ENCODE results near the gene SORL1.

DNA sequence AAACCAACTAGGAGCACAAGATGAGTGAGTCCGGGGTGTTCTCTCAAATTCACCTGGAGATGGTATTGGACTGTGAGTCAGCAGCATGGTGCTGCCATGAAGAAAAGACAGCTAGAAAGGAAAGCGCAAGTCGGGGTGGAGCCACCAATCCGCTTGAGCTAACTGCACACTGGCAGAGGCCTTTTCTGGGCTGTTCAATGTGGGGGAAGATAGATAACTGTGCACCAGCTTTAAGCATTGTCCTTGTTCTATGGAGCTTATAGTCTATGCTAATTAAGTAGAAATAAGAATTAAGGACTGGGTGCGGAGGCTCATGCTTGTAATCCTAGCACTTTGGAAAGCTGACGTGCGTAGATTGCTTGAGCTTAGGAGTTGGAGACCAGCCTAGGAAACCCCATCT, 22.6 kb downstream of the SORL1 start:
- TF ChIP-seq CTCF (conservative IDR thresholded peaks at IDR 0.05 in 1 of 2, IDR thresholded peaks at IDR 0.05 in 1 of 2; ENCODE audit: extremely low read depth in 1 of 2, insufficient read depth in 1 of 2, low read depth in 1 of 2, low read length in 2 of 2): no peak
- TF ChIP-seq EZH2 (IDR thresholded peaks at IDR 0.05; ENCODE audit: borderline replicate concordance, low read length): no peak
